Activated effector memory CD4-positive, alpha-beta T cell treated with anti-CD3 and anti-CD28 coated beads, Interleukin-2, amount 50 U/mL, for 16 hours (primary cell): Measurements from ENCODE around the gene TNFSF4.

Experiments
- DNase-seq: peaks from one replicate; pipeline ENCODE4 v3.0.0-alpha.2; 2020

TNFSF4 gene

GRCh38 chr1:173210283-173210682, 3.2 kb upstream of the TNFSF4 start:
- DNase-seq, result no peak

DNA sequence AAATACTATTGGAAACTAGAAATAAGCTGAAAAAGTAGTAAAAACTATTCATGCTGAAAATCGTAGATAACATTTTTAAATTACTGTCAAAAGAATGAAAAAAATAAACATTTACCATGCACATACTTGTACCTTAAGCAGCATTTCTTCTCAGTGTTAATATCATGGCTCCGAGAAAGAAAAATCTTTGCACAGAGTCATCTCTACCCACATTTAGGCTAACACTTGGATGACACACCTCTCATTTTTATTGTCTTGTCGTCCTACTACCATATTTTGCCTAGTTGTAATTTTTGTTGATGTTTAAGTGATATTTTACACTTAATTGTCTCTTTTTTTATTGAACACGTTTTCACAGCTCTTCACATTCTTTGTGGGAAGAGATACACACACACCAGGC, 1.7 kb upstream of the TNFSF4 start:
- no peak for DNase-seq

- no peak for DNase-seq
Observed at GRCh38 chr1:173208146-173208545, 1.0 kb upstream of the TNFSF4 start.

DNA sequence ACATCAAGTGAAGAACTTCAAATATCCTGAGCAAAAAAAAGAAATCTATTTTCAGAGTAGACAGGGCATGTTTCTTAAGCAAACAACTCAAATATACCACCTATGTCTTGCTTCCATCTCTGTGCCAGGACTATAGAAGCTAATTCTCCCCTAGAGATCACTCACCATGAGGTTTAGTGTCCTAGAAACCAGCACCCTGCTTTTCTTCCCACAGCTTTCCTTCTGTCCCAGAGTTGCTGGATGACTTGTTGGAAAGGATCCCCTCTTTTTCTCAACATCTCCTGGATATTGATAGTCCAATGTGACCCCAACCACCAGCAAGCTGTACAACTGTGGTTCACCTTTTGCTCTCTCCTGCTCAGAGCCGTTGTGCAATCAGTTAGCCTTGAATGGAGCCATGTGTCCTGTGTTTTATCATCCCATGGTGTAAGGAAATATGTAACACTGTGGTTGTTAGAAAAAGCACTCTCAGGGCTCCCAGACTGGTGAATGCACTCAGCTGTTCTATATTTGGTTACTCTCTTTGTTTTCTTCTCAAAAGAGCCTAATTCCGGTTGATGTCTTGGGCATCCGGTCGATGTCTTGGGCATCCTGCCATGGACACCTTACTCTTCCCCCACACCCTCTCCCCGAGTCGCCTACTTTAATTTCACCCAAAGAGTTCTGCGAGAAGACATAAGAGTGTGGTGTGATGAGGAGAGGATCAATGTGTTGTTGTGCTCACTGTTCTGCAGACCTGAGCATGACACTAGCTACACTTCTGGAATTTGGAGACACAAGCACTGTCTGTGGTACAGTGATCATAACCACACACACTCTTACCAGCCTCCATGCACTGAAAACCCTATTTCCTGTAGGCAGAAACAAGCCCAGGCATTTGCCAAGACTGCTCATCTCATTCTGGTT, 1.7 kb downstream of the TNFSF4 start:
- DNase-seq, result peak; percentile 65

GRCh38 chr1:173204693-173205092, 2.4 kb downstream of the TNFSF4 start:
- no peak for DNase-seq

DNA sequence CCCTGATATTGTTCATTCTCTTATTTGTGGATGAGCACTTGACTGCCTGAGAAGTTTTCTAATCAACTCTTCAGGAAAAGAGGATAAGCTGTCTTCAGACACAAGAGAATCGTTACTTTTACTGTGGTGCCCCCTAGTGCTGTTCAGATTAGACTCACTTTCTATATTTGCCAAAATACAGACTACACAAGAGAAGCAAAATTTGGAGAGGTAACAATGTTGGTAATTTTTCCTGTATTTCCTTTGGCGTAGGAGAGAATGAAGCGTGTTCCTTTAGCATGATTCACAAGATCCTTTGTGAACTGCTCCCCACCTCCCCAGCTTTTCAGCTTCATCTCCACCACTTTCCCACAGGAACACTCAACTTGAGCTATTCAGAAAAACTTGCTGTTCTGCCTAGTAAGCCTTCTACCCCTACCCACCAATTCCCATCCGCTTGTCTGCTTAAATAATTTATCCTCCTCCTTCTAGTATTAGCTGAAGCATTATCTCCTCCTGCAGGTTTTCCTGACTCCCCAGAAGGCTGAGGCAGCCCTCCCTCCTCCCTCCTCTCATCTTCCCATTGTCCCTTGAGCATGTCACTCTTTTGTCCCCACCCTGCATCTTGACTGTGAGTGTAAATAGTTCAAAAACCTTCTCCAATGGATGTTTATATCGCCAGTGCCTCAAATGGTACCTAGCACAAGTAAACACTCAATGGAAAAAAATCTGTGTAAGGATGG, 4.5 kb downstream of the TNFSF4 start:
- DNase-seq, result no peak

GRCh38 chr1:173201969-173202368, 5.2 kb downstream of the TNFSF4 start:
- DNase-seq, result no peak

DNA sequence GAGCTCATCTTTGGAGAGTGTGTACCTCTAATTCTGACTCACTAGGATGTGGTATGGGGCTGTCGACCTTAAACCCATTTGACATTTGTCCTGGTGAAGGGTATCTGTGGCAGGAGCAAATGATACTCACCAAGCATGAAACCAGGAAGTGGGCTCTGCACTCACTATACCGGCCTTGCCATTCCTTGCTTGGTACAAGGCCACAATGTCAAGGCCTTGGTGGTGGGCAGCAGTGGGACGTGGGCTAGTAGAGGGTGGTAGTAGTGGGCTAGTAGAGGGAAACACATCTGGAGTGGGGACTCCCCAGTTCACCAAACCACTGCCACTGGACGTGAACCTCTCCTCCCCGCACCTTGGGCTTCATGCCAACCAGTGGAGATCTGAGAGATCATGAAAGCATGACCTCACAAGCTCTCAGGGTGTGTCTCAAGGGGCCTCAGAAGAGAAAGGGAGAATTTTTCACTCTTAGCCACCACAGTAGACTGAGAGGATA, 11.5 kb downstream of the TNFSF4 start:
- no peak for DNase-seq

- no peak for DNase-seq
Observed at GRCh38 chr1:173193639-173194038, 13.5 kb downstream of the TNFSF4 start.

- no peak for DNase-seq
Observed at GRCh38 chr1:173191011-173191705, 16.0 kb downstream of the TNFSF4 start.

- no peak for DNase-seq
Observed at GRCh38 chr1:173190101-173190936, 16.8 kb downstream of the TNFSF4 start.

DNA sequence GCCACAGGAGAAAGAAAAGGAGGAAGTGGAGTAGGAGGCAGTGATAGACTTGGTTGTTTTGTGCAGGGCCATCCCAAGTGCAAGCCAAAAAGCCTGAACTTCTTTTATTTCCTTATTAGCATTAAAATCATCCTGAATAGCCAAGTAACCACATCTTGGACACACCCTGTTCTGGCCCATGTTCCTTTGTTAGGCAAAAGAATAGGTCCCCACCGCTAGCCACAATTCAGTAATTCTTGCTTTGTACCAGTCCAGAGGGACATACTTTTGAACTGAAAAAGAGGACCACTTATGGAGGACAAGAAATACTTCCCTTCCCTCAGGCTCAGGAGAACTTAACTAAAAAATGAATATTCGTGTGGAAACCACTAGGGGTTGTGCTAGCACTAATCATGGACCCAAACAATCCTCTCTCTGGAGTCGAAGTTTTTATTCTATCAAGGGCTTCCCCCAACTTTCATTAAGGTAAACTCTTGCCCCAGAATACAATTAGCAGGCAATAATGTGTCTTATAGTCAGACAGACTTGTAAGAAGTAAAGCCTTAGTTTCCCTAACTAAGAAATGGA, 19.4 kb downstream of the TNFSF4 start:
- no peak for DNase-seq

DNA sequence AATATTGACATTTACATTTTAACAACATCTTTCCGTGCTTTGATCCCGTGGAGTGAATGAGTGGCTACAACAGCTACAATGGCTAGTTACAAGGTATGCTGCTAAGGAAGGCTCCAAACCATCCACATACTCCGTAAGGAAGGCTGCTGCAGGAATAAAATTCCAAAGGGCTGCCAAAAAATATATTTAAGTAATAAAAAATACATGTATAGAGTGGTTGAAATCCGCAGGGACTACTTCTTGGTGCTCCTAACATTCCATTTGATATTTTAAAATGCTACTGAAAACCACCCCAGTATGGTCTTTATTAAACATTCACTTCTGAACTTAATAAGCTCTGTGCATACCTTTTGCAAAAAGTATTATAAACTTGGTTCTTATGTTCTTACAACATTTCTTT, 25.3 kb downstream of the TNFSF4 start:
- no peak for DNase-seq

DNA sequence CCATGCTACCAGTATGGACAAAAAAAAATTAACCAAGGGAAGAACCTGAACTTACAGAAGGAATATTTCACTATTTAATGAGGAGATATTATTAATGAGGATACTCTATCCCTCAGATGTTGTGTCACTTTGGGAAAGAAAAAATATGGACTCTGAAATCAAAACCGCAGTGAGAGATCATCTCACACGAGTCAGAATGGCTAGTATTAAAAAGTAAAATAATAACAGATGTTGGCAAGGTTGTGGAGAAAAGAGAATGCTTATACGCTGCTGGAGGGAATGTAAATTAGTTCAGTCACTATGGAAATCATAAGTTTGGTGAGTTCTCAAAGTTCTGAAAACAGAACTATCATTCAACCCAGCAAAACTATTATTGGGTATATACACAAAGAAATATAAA, 30.9 kb downstream of the TNFSF4 start:
- DNase-seq, result no peak

DNA sequence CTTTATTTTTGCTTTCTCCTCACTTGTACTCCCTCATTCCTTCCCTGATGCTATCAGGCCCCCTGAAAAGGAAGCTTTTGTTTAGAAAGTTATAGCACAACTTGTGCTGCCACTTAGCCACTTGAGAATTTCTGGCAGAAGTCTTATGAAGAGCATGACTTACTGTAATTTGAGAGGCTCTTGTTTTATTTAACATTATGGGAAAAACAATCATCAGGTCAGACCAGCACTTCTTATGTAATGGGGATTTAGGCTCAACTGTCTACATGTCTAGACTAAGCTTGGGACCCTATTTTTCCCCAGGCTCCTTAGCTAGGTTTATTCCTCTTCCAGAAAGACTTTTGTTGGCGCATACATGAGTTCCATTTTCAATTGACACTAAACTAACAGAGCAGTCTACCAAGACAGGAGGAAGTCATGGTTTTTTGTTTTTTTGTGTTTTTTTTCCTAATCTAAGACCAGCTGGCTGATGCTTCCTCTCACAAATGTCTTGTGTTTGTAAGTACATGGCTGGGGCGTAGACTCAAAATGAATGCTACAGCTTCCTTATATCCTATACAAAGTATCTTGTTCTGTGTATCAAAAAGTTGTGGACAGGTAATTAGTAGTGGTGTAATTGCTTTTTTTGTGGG, 31.5 kb downstream of the TNFSF4 start:
- no peak for DNase-seq

GRCh38 chr1:173173388-173173787, 33.7 kb downstream of the TNFSF4 start:
- no peak for DNase-seq

DNA sequence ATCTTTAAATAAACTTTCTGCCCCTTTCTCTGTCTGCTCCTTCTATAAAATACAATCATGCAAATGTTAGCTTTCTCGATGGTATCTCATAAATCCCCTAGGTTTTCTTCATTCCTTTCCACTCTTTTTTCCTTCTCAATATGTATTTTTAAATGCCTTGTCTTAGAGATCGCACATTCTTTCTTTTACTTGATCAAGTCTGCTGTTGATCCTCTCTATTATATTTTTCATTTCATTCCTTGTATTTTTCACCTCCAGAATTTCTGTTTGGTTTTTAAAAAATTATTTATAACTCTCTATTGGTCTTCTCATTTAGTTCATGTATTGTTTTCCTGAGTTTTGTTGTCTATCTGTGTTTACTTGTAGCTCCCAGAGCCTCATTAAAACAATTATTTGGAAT, 36.0 kb downstream of the TNFSF4 start:
- DNase-seq, result no peak

- no peak for DNase-seq
Observed at GRCh38 chr1:173168941-173169340, 38.2 kb downstream of the TNFSF4 start.

DNA sequence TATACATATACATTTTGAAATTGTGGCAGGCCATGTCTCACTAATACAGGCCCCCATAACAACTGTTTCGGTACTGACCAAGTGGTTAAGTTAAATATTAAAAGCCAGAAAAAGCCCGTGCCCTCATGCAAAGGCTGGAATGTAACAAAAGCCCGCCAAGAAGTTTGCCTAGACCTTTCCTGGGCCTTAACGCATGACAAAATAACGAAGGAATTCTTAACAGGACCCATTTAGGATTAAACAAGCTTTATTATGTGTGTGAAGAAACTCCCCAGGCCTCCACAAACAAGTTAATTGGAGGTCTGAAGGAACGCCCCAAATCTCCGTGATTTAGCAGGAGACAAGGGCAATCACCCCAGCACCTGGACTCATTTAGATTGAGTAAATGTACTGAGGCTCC, 42.4 kb downstream of the TNFSF4 start:
- DNase-seq, result no peak

DNA sequence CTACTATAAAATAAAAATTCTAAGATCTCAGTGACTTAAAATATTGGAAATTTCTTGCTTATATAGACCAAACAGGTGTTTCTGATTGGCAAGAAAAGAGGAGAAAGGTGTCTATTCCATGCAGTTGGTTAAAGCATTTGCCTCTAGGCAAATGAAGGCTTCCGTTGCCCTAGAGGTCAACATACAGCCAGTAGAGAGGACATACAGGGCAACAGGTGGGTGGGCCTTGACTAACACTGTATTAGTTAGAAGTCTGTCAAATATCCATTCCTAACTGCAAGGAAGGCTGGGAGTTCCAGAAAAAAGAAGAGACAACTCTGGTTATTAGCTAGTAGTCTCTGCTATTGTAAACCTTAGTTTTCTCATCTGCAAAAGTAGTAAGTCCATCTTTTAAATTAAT, 43.0 kb downstream of the TNFSF4 start:
- no peak for DNase-seq

DNA sequence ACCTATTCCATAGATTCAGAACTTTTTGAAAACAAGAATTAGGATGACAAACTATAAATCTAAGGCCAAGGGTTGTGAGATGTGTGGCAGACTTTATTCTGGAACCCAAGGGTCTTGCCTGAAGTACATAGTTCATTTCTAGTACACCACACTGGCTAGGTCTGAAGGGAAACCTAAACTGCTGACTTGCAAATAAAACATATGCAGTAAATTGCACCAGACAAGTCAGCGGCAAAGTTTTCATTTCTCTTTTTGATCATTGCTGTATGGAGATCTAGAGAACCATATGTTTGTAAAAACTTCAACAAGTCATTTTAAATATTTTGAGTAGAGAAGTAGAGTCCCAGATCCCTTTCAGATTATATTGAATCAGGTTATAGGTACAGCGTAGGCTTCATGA, 43.9 kb downstream of the TNFSF4 start:
- no peak for DNase-seq

DNA sequence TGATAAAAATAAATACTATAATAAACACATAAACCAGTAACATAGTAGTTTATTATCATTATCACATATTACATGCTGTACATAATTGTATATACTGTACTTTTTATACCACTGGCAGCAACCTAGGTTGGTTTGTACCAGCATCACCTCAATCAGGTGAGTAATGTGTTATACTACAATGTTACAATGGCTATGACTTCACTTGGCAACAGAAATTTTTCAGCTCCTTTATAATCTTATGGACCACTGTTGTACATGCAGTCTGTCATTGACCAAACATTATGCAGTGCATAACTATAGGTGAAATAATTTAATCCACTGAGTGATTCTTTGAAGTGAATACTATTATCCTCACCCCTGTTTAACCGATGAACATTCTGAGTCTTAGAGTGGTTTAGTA, 44.5 kb downstream of the TNFSF4 start:
- DNase-seq, result no peak
